ENCODE results near the gene GNA15. TPM values are rescaled to one million over a fixed set of nuclear protein-coding genes. Genes with fewer than 3 reads are reported as not detected.

The GNA15 gene
- total RNA-seq, 2 donors from 2014 or later: not detected

GRCh38 chr19:3096267-3096901 is 39.4 kb upstream of the GNA15 start:
- Mint-ChIP-seq H3K27ac (peak overlapping the region; percentile 52), H3K36me3 (ENCODE audit: low read depth) (no peaks in the 10 kb centered on the region), H3K27me3 (ENCODE audit: insufficient read depth) (no peaks in the 10 kb centered on the region), H3K4me1 (peaks cover 16% of the 10 kb centered on the region), H3K9me3 (no peaks in the 10 kb centered on the region), H3K4me3 (peak overlapping the region; percentile 76)
- Histone ChIP-seq H3K9ac (ENCODE audit: extremely low read depth, low read length, poor library complexity, severe bottlenecking) (peak overlapping the region; percentile 41), H3K4me1 (ENCODE audit: control insufficient read depth, insufficient read depth, low read length) (peaks cover 7% of the 10 kb centered on the region), H3K9me3 (ENCODE audit: control insufficient read depth, low read length) (no peaks in the 10 kb centered on the region), H3K27me3 (ENCODE audit: control insufficient read depth, insufficient read depth, low read length, poor library complexity, severe bottlenecking) (no peaks in the 10 kb centered on the region), H3K27ac (ENCODE audit: low read depth, low read length) (no peak overlapping the region), H3K36me3 (ENCODE audit: control insufficient read depth, insufficient read depth, low read length) (no peaks in the 10 kb centered on the region), H3K4me3 (ENCODE audit: low read length) (peak overlapping the region; percentile 88)
- 66 to 73% methylated on average over 18 to 25 of the region's 25 CpGs for WGBS, 2 experiments (ENCODE audit: insufficient coverage in 1 of 2, insufficient read length in 1 of 2)
- TF ChIP-seq CTCF (conservative IDR thresholded peaks at IDR 0.05): no peak
- DNase-seq: no peak

- no peak overlapping the region for H3K4me3 Mint-ChIP-seq
- no peaks in the 10 kb centered on the region for H3K27me3 Mint-ChIP-seq (ENCODE audit: insufficient read depth)
- Histone ChIP-seq H3K9me3 (ENCODE audit: control insufficient read depth, low read length) (no peaks in the 10 kb centered on the region), H3K36me3 (ENCODE audit: control insufficient read depth, insufficient read depth, low read length) (no peaks in the 10 kb centered on the region), H3K4me3 (ENCODE audit: low read length) (peak overlapping the region; percentile 88), H3K27ac (ENCODE audit: low read depth, low read length) (no peak overlapping the region), H3K9ac (ENCODE audit: extremely low read depth, low read length, poor library complexity, severe bottlenecking) (no peak overlapping the region), H3K4me1 (ENCODE audit: control insufficient read depth, insufficient read depth, low read length) (peaks cover 7% of the 10 kb centered on the region), H3K27me3 (ENCODE audit: control insufficient read depth, insufficient read depth, low read length, poor library complexity, severe bottlenecking) (no peaks in the 10 kb centered on the region)
- DNase-seq: no peak
- peaks cover 16% of the 10 kb centered on the region for H3K4me1 Mint-ChIP-seq
- H3K27ac Mint-ChIP-seq: no peak overlapping the region
- no peaks in the 10 kb centered on the region for H3K9me3 Mint-ChIP-seq
- TF ChIP-seq CTCF (conservative IDR thresholded peaks at IDR 0.05): no peak
- no peaks in the 10 kb centered on the region for H3K36me3 Mint-ChIP-seq (ENCODE audit: low read depth)
- 87 to 88% methylated on average over 8 to 11 of the region's 11 CpGs for WGBS, 2 experiments (ENCODE audit: insufficient coverage in 1 of 2, insufficient read length in 1 of 2)
These were observed 38.9 kb upstream of the GNA15 start for GRCh38 chr19:3096902-3097326.

GRCh38 chr19:3097442-3097871 is 38.4 kb upstream of the GNA15 start:
- Histone ChIP-seq H3K27ac (ENCODE audit: low read depth, low read length) (no peak overlapping the region), H3K4me3 (ENCODE audit: low read length) (no peak overlapping the region), H3K36me3 (ENCODE audit: control insufficient read depth, insufficient read depth, low read length) (no peaks in the 10 kb centered on the region), H3K27me3 (ENCODE audit: control insufficient read depth, insufficient read depth, low read length, poor library complexity, severe bottlenecking) (no peaks in the 10 kb centered on the region), H3K9me3 (ENCODE audit: control insufficient read depth, low read length) (no peaks in the 10 kb centered on the region), H3K9ac (ENCODE audit: extremely low read depth, low read length, poor library complexity, severe bottlenecking) (no peak overlapping the region), H3K4me1 (ENCODE audit: control insufficient read depth, insufficient read depth, low read length) (peaks cover 7% of the 10 kb centered on the region)
- 94 to 96% methylated on average over 23 to 24 of the region's 24 CpGs for WGBS, 2 experiments (ENCODE audit: insufficient coverage in 1 of 2, insufficient read length in 1 of 2)
- no peaks in the 10 kb centered on the region for H3K36me3 Mint-ChIP-seq (ENCODE audit: low read depth)
- H3K4me3 Mint-ChIP-seq: no peak overlapping the region
- no peak for TF ChIP-seq CTCF (conservative IDR thresholded peaks at IDR 0.05)
- no peaks in the 10 kb centered on the region for H3K27me3 Mint-ChIP-seq (ENCODE audit: insufficient read depth)
- no peaks in the 10 kb centered on the region for H3K9me3 Mint-ChIP-seq
- no peak overlapping the region for H3K27ac Mint-ChIP-seq
- H3K4me1 Mint-ChIP-seq: peaks cover 16% of the 10 kb centered on the region
- no peak for DNase-seq
